ENCODE measurements around the gene VCP.

- TF ChIP-seq, protein P1, sequence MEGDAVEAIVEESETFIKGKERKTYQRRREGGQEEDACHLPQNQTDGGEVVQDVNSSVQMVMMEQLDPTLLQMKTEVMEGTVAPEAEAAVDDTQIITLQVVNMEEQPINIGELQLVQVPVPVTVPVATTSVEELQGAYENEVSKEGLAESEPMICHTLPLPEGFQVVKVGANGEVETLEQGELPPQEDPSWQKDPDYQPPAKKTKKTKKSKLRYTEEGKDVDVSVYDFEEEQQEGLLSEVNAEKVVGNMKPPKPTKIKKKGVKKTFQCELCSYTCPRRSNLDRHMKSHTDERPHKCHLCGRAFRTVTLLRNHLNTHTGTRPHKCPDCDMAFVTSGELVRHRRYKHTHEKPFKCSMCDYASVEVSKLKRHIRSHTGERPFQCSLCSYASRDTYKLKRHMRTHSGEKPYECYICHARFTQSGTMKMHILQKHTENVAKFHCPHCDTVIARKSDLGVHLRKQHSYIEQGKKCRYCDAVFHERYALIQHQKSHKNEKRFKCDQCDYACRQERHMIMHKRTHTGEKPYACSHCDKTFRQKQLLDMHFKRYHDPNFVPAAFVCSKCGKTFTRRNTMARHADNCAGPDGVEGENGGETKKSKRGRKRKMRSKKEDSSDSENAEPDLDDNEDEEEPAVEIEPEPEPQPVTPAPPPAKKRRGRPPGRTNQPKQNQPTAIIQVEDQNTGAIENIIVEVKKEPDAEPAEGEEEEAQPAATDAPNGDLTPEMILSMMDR (IDR thresholded peaks at IDR 0.05) = no peak
- no peak for TF ChIP-seq POLR2A (IDR thresholded peaks at IDR 0.05)
These were observed 15.2 kb downstream of the VCP start for GRCh38 chr9:35057271-35057620.
